Psoas muscle (tissue), 8 donors: ENCODE results near the gene RREB1. TPM values are rescaled to one million over a fixed set of nuclear protein-coding genes. Genes with fewer than 3 reads are reported as not detected.

ENCODE experiments used
- ATAC-seq, 4 donors: fragments of 200-7000 bp; cut with Tn5 transposase; one replicate each; pipeline ENCODE4 v1.9.1; 2020; ENCODE audit warnings: moderate library complexity in 3 of 4, mild to moderate bottlenecking in 2 of 4
- DNase-seq, 2 donors: peaks; one replicate each; pipeline ENCODE4 v3.0.0-alpha.2; 2020
- H3K27ac ChIP-seq: fragments of 200-600 bp; one replicate; pipeline ENCODE4 v1.8.0; 2022
- H3K27me3 ChIP-seq, 3 donors: fragments of 200-600 bp in 1 of 3; one replicate each; pipeline versions ENCODE4 v1.6.1 to v1.8.0; 2013 to 2022; ENCODE audit warnings: low read length in 2 of 3, mild to moderate bottlenecking in 2 of 3, moderate library complexity in 1 of 3; ENCODE audit not compliant: insufficient read depth in 3 of 3
- H3K36me3 ChIP-seq, 2 donors: fragments of 200-600 bp in 1 of 2; one replicate each; pipeline versions ENCODE4 v1.6.1 to v1.8.0; 2013 to 2022; ENCODE audit warnings: low read depth in 1 of 2, mild to moderate bottlenecking in 1 of 2, moderate library complexity in 1 of 2; ENCODE audit not compliant: insufficient read depth in 1 of 2
- H3K4me1 ChIP-seq: fragments of 200-600 bp; one replicate; pipeline ENCODE4 v1.8.0; 2022
- H3K4me3 ChIP-seq: fragments of 200-600 bp; one replicate; pipeline ENCODE4 v1.8.0; 2022; ENCODE audit warnings: mild to moderate bottlenecking
- H3K9me3 ChIP-seq: fragments of 200-600 bp; one replicate; pipeline ENCODE4 v1.8.0; 2022
- CTCF ChIP-seq: fragments of 200-600 bp; IDR thresholded peaks from one replicate; pipeline ENCODE4 v1.8.0; 2022; ENCODE audit warnings: antibody characterized with exemption
- WGBS, 3 donors: extraction: QIAGEN DNeasy Blood & Tissue Kit; methylation state at CpG; one replicate each; pipeline versions ENCODE4 v1.1.6 to v1.1.7; 2013; 5-methylcytosine and 5-hydroxymethylcytosine counted together
- intact Hi-C, 2 donors: fragments of 100-400 bp; cut with DNase I; formaldehyde crosslinking; loops; one replicate each; pipeline versions ENCODE4 v1.11.0 to v1.14.2; 2022
- polyA plus RNA-seq, 3 donors: library from polyadenylated mRNA; stranded (reverse); fragments of 200-250 nt; gene quantifications; one replicate each; pipeline ENCODE4 v1.2.3, GENCODE V29; 2013
- total RNA-seq, 4 donors: library from RNA; stranded (reverse); fragmentation: NEBNext Ultra II Directional in 2 of 4; extraction: Animal tissue kit (Norgen Biotek cat#: 25700) in 2 of 4; gene quantifications; one replicate each; pipeline versions ENCODE4 v1.2.1 to v1.2.4, GENCODE V29; 2021 to 2023
- donor health status: healthy with polysubstance abuse.
- donor health status: DM: no; HTN: no; CAD: no; lungs with moderate emphysema.
- donor health status: Bipolar disorder and iron deficiency.
- donor health status: healthy.
- donor health status: DM: yes; HTN: yes; CAD: no.
- donor health status: DM: no; HTN: no; CAD: no.
- donor health status: DM: no; HTN: no; CAD: no.
- donor health status: DM: yes; HTN: yes; CAD: no.

The RREB1 gene
- total and polyA plus RNA-seq, 7 donors, result 4.6 to 49.4 (median 32.7) TPM

- DNase-seq, result no peak
- intact Hi-C loops, result no loop called here
- TF ChIP-seq CTCF, result no peak
- Histone ChIP-seq H3K4me3 (no peak overlapping the region), H3K9me3 (no peaks in the 10 kb centered on the region), H3K27me3 (no peaks in the 10 kb centered on the region), H3K4me1 (peaks cover 13% of the 10 kb centered on the region), H3K27ac (no peak overlapping the region), H3K36me3 (peaks cover 3 to 36% of the 10 kb centered on the region in 2 donors)
- ATAC-seq, result no peak
- WGBS, 3 donors, result 56 to 77% (median 69%) methylated on average over 4 of the region's 4 CpGs
These were observed 100.0 kb downstream of the RREB1 start for GRCh38 chr6:7207720-7208119.

GRCh38 chr6:7213416-7213815, 105.7 kb downstream of the RREB1 start:
- no peak for ATAC-seq
- Histone ChIP-seq H3K27ac (peak overlapping the region; percentile 95), H3K4me1 (peaks cover 52% of the 10 kb centered on the region), H3K9me3 (no peaks in the 10 kb centered on the region), H3K36me3 (peaks cover 5 to 37% of the 10 kb centered on the region in 2 donors), H3K4me3 (no peak overlapping the region), H3K27me3 (no peaks in the 10 kb centered on the region)
- no peak for TF ChIP-seq CTCF
- no peak for DNase-seq
- WGBS, 3 donors, result 71 to 98% (median 87%) methylated on average over 2 of the region's 2 CpGs
- intact Hi-C loops, result loop anchor here (5.0 to 10.0 kb wide), 3 partner anchors 41 to 289 kb away; no protein-coding TSS in a partner anchor

- Histone ChIP-seq H3K4me1 (peaks cover 63% of the 10 kb centered on the region), H3K4me3 (no peak overlapping the region), H3K27me3 (no peaks in the 10 kb centered on the region), H3K27ac (peak overlapping the region; percentile 95), H3K9me3 (no peaks in the 10 kb centered on the region), H3K36me3 (peaks cover 5 to 37% of the 10 kb centered on the region in 2 donors)
- DNase-seq (no peak), ATAC-seq (peak in 3 of 4 donors; percentile 14 to 37 (median 31))
- no peak for TF ChIP-seq CTCF
- intact Hi-C loops, result loop anchor here (5.0 to 10.0 kb wide), 3 partner anchors 42 to 290 kb away; no protein-coding TSS in a partner anchor
- 35 to 46% (median 43%) methylated on average over 5 of the region's 5 CpGs for WGBS, 3 donors
These were observed 106.7 kb downstream of the RREB1 start for GRCh38 chr6:7214468-7214867.

GRCh38 chr6:7215131-7215530, 107.4 kb downstream of the RREB1 start:
- no peak for TF ChIP-seq CTCF
- 40 to 48% (median 45%) methylated on average over 8 of the region's 8 CpGs for WGBS, 3 donors
- intact Hi-C loops, result loop anchor here (5.0 to 10.0 kb wide), 6 partner anchors 43 to 313 kb away; no protein-coding TSS in a partner anchor
- Histone ChIP-seq H3K4me3 (no peak overlapping the region), H3K27ac (peak overlapping the region; percentile 95), H3K27me3 (no peaks in the 10 kb centered on the region), H3K36me3 (peaks cover 5 to 37% of the 10 kb centered on the region in 2 donors), H3K9me3 (no peaks in the 10 kb centered on the region), H3K4me1 (peaks cover 69% of the 10 kb centered on the region)
- ATAC-seq, result peak; percentile 50 to 62 (median 54)
- DNase-seq, result peak in 1 of 2 donors; percentile 61

- no peak for ATAC-seq
- H3K4me1 ChIP-seq, result peaks cover 76% of the 10 kb centered on the region
- 49 to 67% (median 56%) methylated on average over 10 of the region's 10 CpGs for WGBS, 3 donors
These were observed 108.1 kb downstream of the RREB1 start for GRCh38 chr6:7215798-7216231.

More at GRCh38 chr6:7215798-7216231, 108.1 kb downstream of the RREB1 start:
- intact Hi-C loops, result loop anchor here (5.0 to 10.0 kb wide), 6 partner anchors 44 to 314 kb away; no protein-coding TSS in a partner anchor
- no peaks in the 10 kb centered on the region for H3K27me3 ChIP-seq
- H3K27ac ChIP-seq, result peak overlapping the region; percentile 95
- no peaks in the 10 kb centered on the region for H3K9me3 ChIP-seq
- H3K36me3 ChIP-seq, result peaks cover 5 to 31% of the 10 kb centered on the region in 2 donors
- no peak for TF ChIP-seq CTCF
- H3K4me3 ChIP-seq, result no peak overlapping the region
- no peak for DNase-seq
